HG03159 (cell line): ENCODE data around the gene IRS2.

Experiments
- ATAC-seq: cut with Tn5 transposase; IDR thresholded peaks from one replicate; pipeline ENCODE4 v1.9.1; 2021; ENCODE audit warnings: mild to moderate bottlenecking, moderate library complexity; ENCODE audit not compliant: unreplicated experiment

Gene IRS2

GRCh38 chr13:109707044-109707741, 79.2 kb downstream of the IRS2 start:
- ATAC-seq: no peak

GRCh38 chr13:109706015-109706715, 80.2 kb downstream of the IRS2 start:
- ATAC-seq: no peak

GRCh38 chr13:109704771-109705635, 81.4 kb downstream of the IRS2 start:
- ATAC-seq: no peak

GRCh38 chr13:109703250-109703649, 83.1 kb downstream of the IRS2 start:
- ATAC-seq: no peak
